Measurements from ENCODE around the gene PDK4. TPM values are rescaled to one million over a fixed set of nuclear protein-coding genes. Genes with fewer than 3 reads are reported as not detected.

PDK4 gene
- total and polyA plus RNA-seq, 9 of the 15 experiments (the other 6 are each of a cell fraction or from before 2014, with no cell fraction given), result 0.03 to 0.24 (median 0.08) TPM; not detected in 2

GRCh38 chr7:95619921-95620320, 23.6 kb upstream of the PDK4 start:
- H3K27ac ChIP-seq (ENCODE audit: extremely low read depth, low read depth, low read length), result no peak overlapping the region
- DNase-seq (ENCODE audit: extremely low read depth in 1 of 4, low spot score in 3 of 4), result no peak
- H3K9me3 ChIP-seq (replicated peaks; ENCODE audit: control insufficient read depth, insufficient read depth, low read depth, low read length), result no peaks in the 10 kb centered on the region; the same call in 1 of the 2 replicates
- no peaks in the 10 kb centered on the region for H3K27me3 ChIP-seq (ENCODE audit: control insufficient read depth in 2 of 2, insufficient read depth in 2 of 2, low read length in 2 of 2)
- 0% methylated on average over 1 of the region's 1 CpG for WGBS (ENCODE audit: insufficient coverage, low coverage, missing lambda C conversion rate)
- in situ Hi-C loops (cut with MboI), result no loop called here
- ChIA-PET CTCF (ENCODE audit: low intra/inter-chr PET ratio) (interaction anchor here (0.6 kb wide), 2 partner anchors 17 to 108 kb away, joined by 3 read pairs; no protein-coding TSS in a partner anchor), POLR2A (no interaction called here)
- H3K9ac ChIP-seq (ENCODE audit: insufficient read depth in 1 of 2, low read depth in 2 of 2, low read length in 2 of 2), result no peak overlapping the region
- no peak overlapping the region for H3K4me3 ChIP-seq
- no peaks in the 10 kb centered on the region for H3K36me3 ChIP-seq (ENCODE audit: control insufficient read depth, insufficient read depth, low read length)
- H3K9me1 ChIP-seq (ENCODE audit: control insufficient read depth, insufficient read depth, low read length), result no peaks in the 10 kb centered on the region
- ATAC-seq, result no peak
- no peaks in the 10 kb centered on the region for H3K79me2 ChIP-seq (ENCODE audit: control insufficient read depth, insufficient read depth, low read length)
- no peaks in the 10 kb centered on the region for H4K20me1 ChIP-seq (replicated peaks; ENCODE audit: control insufficient read depth, insufficient read depth, low read length)
- FAIRE-seq, result no peak
- H3K4me2 ChIP-seq (ENCODE audit: insufficient read depth, low read length), result no peak overlapping the region
- no TSS peak for BruUV-seq (replicated peaks)
- intact Hi-C loops (cut with micrococcal nuclease), result no loop called here
- no peak overlapping the region for H2AFZ ChIP-seq (ENCODE audit: low read depth, low read length)
- H3K4me1 ChIP-seq (replicated peaks in 1 of 2; ENCODE audit: control insufficient read depth in 2 of 2, insufficient read depth in 2 of 2, low read length in 2 of 2), result no peaks in the 10 kb centered on the region
- TF ChIP-seq SP2 (IDR thresholded peaks at IDR 0.05; ENCODE audit: extremely low read depth, low read depth, low read length, poor library complexity, severe bottlenecking) (no peak), CEBPG (CRISPR knock-in tag; IDR thresholded peaks at IDR 0.05) (no peak), CEBPG (tag; conservative IDR thresholded peaks at IDR 0.05 in 1 of 2, IDR thresholded peaks at IDR 0.05 in 1 of 2) (no peak), ELK1 (CRISPR knock-in tag; IDR thresholded peaks at IDR 0.05) (no peak), NR0B1 (IDR thresholded peaks at IDR 0.05; ENCODE audit: partially characterized antibody) (no peak), SAP30 (IDR thresholded peaks at IDR 0.05; ENCODE audit: borderline replicate concordance, insufficient read depth, low read depth, low read length, poor library complexity, severe bottlenecking) (no peak), REST (IDR thresholded peaks at IDR 0.05; ENCODE audit: borderline replicate concordance) (no peak), REST (CRISPR knock-in tag; IDR thresholded peaks at IDR 0.05; ENCODE audit: low read depth) (no peak), TAF1 (IDR thresholded peaks at IDR 0.05; ENCODE audit: control insufficient read depth, extremely low read depth, insufficient read depth, low read length, severe bottlenecking) (no peak), FOXM1 (IDR thresholded peaks at IDR 0.05; ENCODE audit: low read depth) (no peak), FOXM1 (CRISPR knock-in tag; IDR thresholded peaks at IDR 0.05; ENCODE audit: low read depth) (no peak), ZNF24 (IDR thresholded peaks at IDR 0.05) (no peak), KLF10 (CRISPR knock-in tag; IDR thresholded peaks at IDR 0.05) (no peak)

Data from K562 (cell line).